AG08396 (cell line): Measurements from ENCODE around the gene GNPAT.

Experiments used
- DNase-seq: peaks from one replicate; pipeline ENCODE4 v3.0.0; 2012; ENCODE audit warnings: low spot score, mixed read lengths

GNPAT gene

GRCh38 chr1:231213831-231214573, 27.0 kb upstream of the GNPAT start:
- DNase-seq = no peak

GRCh38 chr1:231214918-231215680, 25.9 kb upstream of the GNPAT start:
- no peak for DNase-seq

- no peak for DNase-seq
Measured at GRCh38 chr1:231215681-231216385, 25.2 kb upstream of the GNPAT start.

- DNase-seq = no peak
Measured at GRCh38 chr1:231216498-231216897, 24.5 kb upstream of the GNPAT start.

- DNase-seq = no peak
Measured at GRCh38 chr1:231217056-231217455, 24.0 kb upstream of the GNPAT start.

- no peak for DNase-seq
Measured at GRCh38 chr1:231218078-231218477, 22.9 kb upstream of the GNPAT start.

GRCh38 chr1:231219422-231220401, 21.3 kb upstream of the GNPAT start:
- no peak for DNase-seq

- DNase-seq = no peak
Measured at GRCh38 chr1:231220801-231221200, 20.2 kb upstream of the GNPAT start.

- no peak for DNase-seq
Measured at GRCh38 chr1:231226156-231226555, 14.9 kb upstream of the GNPAT start.

- no peak for DNase-seq
Measured at GRCh38 chr1:231231511-231231910, 9.5 kb upstream of the GNPAT start.

GRCh38 chr1:231232870-231233734, 7.9 kb upstream of the GNPAT start:
- DNase-seq = no peak

GRCh38 chr1:231233735-231234417, 7.1 kb upstream of the GNPAT start:
- no peak for DNase-seq

- DNase-seq = no peak
Measured at GRCh38 chr1:231234506-231234905, 6.5 kb upstream of the GNPAT start.

- DNase-seq = no peak
Measured at GRCh38 chr1:231235526-231236207, 5.3 kb upstream of the GNPAT start.

- no peak for DNase-seq
Measured at GRCh38 chr1:231236208-231236591, 4.8 kb upstream of the GNPAT start.

- DNase-seq = no peak
Measured at GRCh38 chr1:231236938-231237337, 4.1 kb upstream of the GNPAT start.

GRCh38 chr1:231238298-231238697, 2.7 kb upstream of the GNPAT start:
- no peak for DNase-seq

GRCh38 chr1:231240531-231240882, 505 bp upstream of the GNPAT start:
- peak; percentile 21 for DNase-seq

- peak; percentile 42 for DNase-seq
Measured at GRCh38 chr1:231241750-231242149, 738 bp downstream of the GNPAT start.
